ENCODE results near the gene GRIK3.
"Not testable (repeated sequence)": the region's sequence is repeated elsewhere in the genome, so short reads cannot be mapped to it uniquely, and the experiment has no call there.

The GRIK3 gene

GRCh38 chr1:37034121-37035013, at the start of gene GRIK3:
Gene GRIK3, minus strand, starts transcription at chr1:37034515. Its CDS starts 407 bp downstream, at chr1:37034108.
- TF ChIP-seq ZFX (IDR thresholded peaks at IDR 0.05) (no peak), CTCF (conservative IDR thresholded peaks at IDR 0.05) (no peak)
- no peak within 1 kb of the TSS for H3K27ac ChIP-seq

- TF ChIP-seq ZFX (IDR thresholded peaks at IDR 0.05) (no peak), CTCF (conservative IDR thresholded peaks at IDR 0.05) (no peak)
- H3K27ac ChIP-seq = no peak overlapping the region
Observed at GRCh38 chr1:37084013-37084412, 49.7 kb upstream of the GRIK3 start.

- TF ChIP-seq ZFX (IDR thresholded peaks at IDR 0.05) (no peak), CTCF (conservative IDR thresholded peaks at IDR 0.05) (no peak)
- H3K27ac ChIP-seq = no peak overlapping the region
Observed at GRCh38 chr1:37083603-37084002, 49.3 kb upstream of the GRIK3 start.

- H3K27ac ChIP-seq = not testable (repeated sequence)
Observed at GRCh38 chr1:37080296-37080986, 46.1 kb upstream of the GRIK3 start.

GRCh38 chr1:37078866-37079265, 44.6 kb upstream of the GRIK3 start:
- no peak overlapping the region for H3K27ac ChIP-seq
- TF ChIP-seq CTCF (conservative IDR thresholded peaks at IDR 0.05) (no peak), ZFX (IDR thresholded peaks at IDR 0.05) (no peak)

- no peak overlapping the region for H3K27ac ChIP-seq
- TF ChIP-seq CTCF (conservative IDR thresholded peaks at IDR 0.05) = no peak
- TF ChIP-seq ZFX (IDR thresholded peaks at IDR 0.05) = no peak
Observed at GRCh38 chr1:37076168-37076567, 41.9 kb upstream of the GRIK3 start.

GRCh38 chr1:37073854-37074379, 39.6 kb upstream of the GRIK3 start:
- TF ChIP-seq ZFX (IDR thresholded peaks at IDR 0.05) (no peak), CTCF (conservative IDR thresholded peaks at IDR 0.05) (no peak)
- no peak overlapping the region for H3K27ac ChIP-seq
